Activated CD8-positive, alpha-beta T cell treated with anti-CD3 and anti-CD28 coated beads, Interleukin-2, amount 10 ng/mL, durations not matched to agents 7 days and 5 days (primary cell): ENCODE measurements around the gene TMEM239. TPM values are rescaled to one million over a fixed set of nuclear protein-coding genes. Genes with fewer than 3 reads are reported as not detected.

Experiments
- ATAC-seq: fragments of 150-1000 bp; cut with Tn5 transposase; one replicate; pipeline ENCODE4 v1.10.0; 2021; ENCODE audit warnings: moderate library complexity
- CTCF ChIA-PET: fragments of 350-600 bp; sonication (Branson Sonifier 250); formaldehyde crosslinking; loops from one replicate; lab custom pipeline; 2021; ENCODE audit warnings: antibody characterized with exemption; lab: Charles Lee
- POLR2A ChIA-PET: fragments of 350-600 bp; sonication (Branson Sonifier 250); formaldehyde crosslinking; loops from one replicate; lab custom pipeline; 2021; ENCODE audit warnings: antibody characterized with exemption; lab: Charles Lee
- DNase-seq: peaks from one replicate; pipeline ENCODE4 v3.0.0-alpha.2; 2020
- H3K27ac Mint-ChIP-seq: one replicate; pipeline ENCODE4 v1.8.0; 2021; ENCODE audit warnings: mild to moderate bottlenecking, mixed read lengths
- H3K27me3 Mint-ChIP-seq: one replicate; pipeline ENCODE4 v1.8.0; 2021; ENCODE audit warnings: low read depth, mixed read lengths
- H3K36me3 Mint-ChIP-seq: one replicate; pipeline ENCODE4 v1.8.0; 2021; ENCODE audit warnings: low read depth, mixed read lengths
- H3K4me1 Mint-ChIP-seq: one replicate; pipeline ENCODE4 v1.8.0; 2021; ENCODE audit warnings: low read depth, mixed read lengths
- H3K4me3 Mint-ChIP-seq: one replicate; pipeline ENCODE4 v1.8.0; 2021; ENCODE audit warnings: mild to moderate bottlenecking, mixed read lengths
- H3K9me3 Mint-ChIP-seq: one replicate; pipeline ENCODE4 v1.8.0; 2022; ENCODE audit warnings: mixed read lengths; ENCODE audit not compliant: insufficient read depth
- total RNA-seq, 2 experiments: library from RNA; stranded (reverse); gene quantifications; one replicate each; pipeline ENCODE4 v1.2.3, GENCODE V29; 2021

TMEM239 gene
- total RNA-seq, 2 experiments from 2014 or later, result not detected

GRCh38 chr20:2815242-2815900 lies 793 bp upstream of the TMEM239 start:
- H3K27me3 Mint-ChIP-seq, result peaks cover 60% of the 10 kb centered on the region
- CTCF ChIA-PET, result no interaction called here
- H3K4me3 Mint-ChIP-seq, result no peak overlapping the region
- ATAC-seq (no peak), DNase-seq (no peak)
- peaks cover 6% of the 10 kb centered on the region for H3K9me3 Mint-ChIP-seq
- no peaks in the 10 kb centered on the region for H3K36me3 Mint-ChIP-seq
- peaks cover 6% of the 10 kb centered on the region for H3K4me1 Mint-ChIP-seq
- POLR2A ChIA-PET, result no interaction called here
- no peak overlapping the region for H3K27ac Mint-ChIP-seq

- Mint-ChIP-seq H3K36me3 (no peaks in the 10 kb centered on the region), H3K9me3 (peaks cover 6% of the 10 kb centered on the region), H3K4me3 (no peak overlapping the region), H3K27ac (no peak overlapping the region), H3K27me3 (peaks cover 61% of the 10 kb centered on the region), H3K4me1 (peaks cover 13% of the 10 kb centered on the region)
- CTCF ChIA-PET, result no interaction called here
- POLR2A ChIA-PET, result interaction anchor here (0.7 kb wide), 1 partner anchor 770 kb away, joined by 3 read pairs; no protein-coding TSS in a partner anchor
- no peak for DNase-seq
- ATAC-seq, result peak; percentile 56
Measured at GRCh38 chr20:2816583-2817340, 598 bp downstream of the TMEM239 start.

GRCh38 chr20:2817341-2817726 lies 1.2 kb downstream of the TMEM239 start:
- no peak for DNase-seq
- CTCF ChIA-PET, result no interaction called here

GRCh38 chr20:2817891-2818595 lies 1.9 kb downstream of the TMEM239 start:
- H3K4me3 Mint-ChIP-seq, result no peak overlapping the region
- peaks cover 51% of the 10 kb centered on the region for H3K27me3 Mint-ChIP-seq
- no peaks in the 10 kb centered on the region for H3K9me3 Mint-ChIP-seq
- H3K27ac Mint-ChIP-seq, result no peak overlapping the region
- H3K36me3 Mint-ChIP-seq, result no peaks in the 10 kb centered on the region
- ChIA-PET POLR2A (interaction anchor here (1.0 kb wide), 1 partner anchor 22 kb away, joined by 4 read pairs; the partner anchor contains the start of genes PCED1A and VPS16), CTCF (no interaction called here)
- no peak for DNase-seq
- peaks cover 18% of the 10 kb centered on the region for H3K4me1 Mint-ChIP-seq
- no peak for ATAC-seq

More at GRCh38 chr20:2817341-2817726, 1.2 kb downstream of the TMEM239 start:
- Mint-ChIP-seq H3K27ac (no peak overlapping the region), H3K9me3 (peaks cover under 1% of the 10 kb centered on the region), H3K27me3 (peaks cover 56% of the 10 kb centered on the region), H3K4me3 (no peak overlapping the region), H3K36me3 (no peaks in the 10 kb centered on the region), H3K4me1 (peaks cover 18% of the 10 kb centered on the region)
- ATAC-seq, result no peak
- POLR2A ChIA-PET, result interaction anchor here (1.0 kb wide), 1 partner anchor 23 kb away, joined by 4 read pairs; the partner anchor contains the start of genes PCED1A and VPS16

- Mint-ChIP-seq H3K4me3 (no peak overlapping the region), H3K27ac (no peak overlapping the region), H3K27me3 (peaks cover 38% of the 10 kb centered on the region), H3K4me1 (peaks cover 18% of the 10 kb centered on the region), H3K9me3 (no peaks in the 10 kb centered on the region), H3K36me3 (no peaks in the 10 kb centered on the region)
- POLR2A ChIA-PET, result no interaction called here
- CTCF ChIA-PET, result no interaction called here
- DNase-seq (no peak), ATAC-seq (no peak)
Measured at GRCh38 chr20:2820084-2820895, 4.1 kb downstream of the TMEM239 start.

- Mint-ChIP-seq H3K4me3 (peak overlapping the region; percentile 40), H3K9me3 (no peaks in the 10 kb centered on the region)
- POLR2A ChIA-PET, result no interaction called here
Measured at GRCh38 chr20:2820896-2821869, 5.0 kb downstream of the TMEM239 start.

GRCh38 chr20:2822073-2822472 lies 5.9 kb downstream of the TMEM239 start:
- H3K4me3 Mint-ChIP-seq, result peak overlapping the region; percentile 25
- DNase-seq (peak; percentile 82), ATAC-seq (peak; percentile 90)
- ChIA-PET POLR2A (no interaction called here), CTCF (interaction anchor here (0.7 to 1.6 kb wide), 4 partner anchors 10 to 22 kb away, joined by 3 to 6 read pairs (median 4); no protein-coding TSS in a partner anchor)
- peaks cover 47% of the 10 kb centered on the region for H3K27me3 Mint-ChIP-seq
- H3K4me1 Mint-ChIP-seq, result peaks cover 32% of the 10 kb centered on the region
- H3K36me3 Mint-ChIP-seq, result no peaks in the 10 kb centered on the region
- H3K27ac Mint-ChIP-seq, result no peak overlapping the region
- H3K9me3 Mint-ChIP-seq, result no peaks in the 10 kb centered on the region

More at GRCh38 chr20:2820896-2821869, 5.0 kb downstream of the TMEM239 start:
- H3K36me3 Mint-ChIP-seq, result no peaks in the 10 kb centered on the region
- CTCF ChIA-PET, result interaction anchor here (0.6 to 1.6 kb wide), 5 partner anchors 11 to 45 kb away, joined by 3 to 6 read pairs (median 4); no protein-coding TSS in a partner anchor
- DNase-seq (no peak), ATAC-seq (peak; percentile 16)
- H3K4me1 Mint-ChIP-seq, result peaks cover 24% of the 10 kb centered on the region
- no peak overlapping the region for H3K27ac Mint-ChIP-seq
- H3K27me3 Mint-ChIP-seq, result peaks cover 39% of the 10 kb centered on the region

GRCh38 chr20:2825761-2826160 lies 9.6 kb downstream of the TMEM239 start:
- ATAC-seq (peak; percentile 48), DNase-seq (no peak)
- CTCF ChIA-PET, result interaction anchor here (0.6 to 1.4 kb wide), 2 partner anchors 11 to 337 kb away, joined by 3 read pairs; no protein-coding TSS in a partner anchor
- POLR2A ChIA-PET, result interaction anchor here (0.6 kb wide), 1 partner anchor 21 kb away, joined by 3 read pairs; no protein-coding TSS in a partner anchor
- no peak overlapping the region for H3K27ac Mint-ChIP-seq
- H3K4me3 Mint-ChIP-seq, result peak overlapping the region; percentile 36
- H3K9me3 Mint-ChIP-seq, result no peaks in the 10 kb centered on the region
- peaks cover 44% of the 10 kb centered on the region for H3K27me3 Mint-ChIP-seq
- H3K36me3 Mint-ChIP-seq, result no peaks in the 10 kb centered on the region
- H3K4me1 Mint-ChIP-seq, result peaks cover 26% of the 10 kb centered on the region

- no peak overlapping the region for H3K4me3 Mint-ChIP-seq
- H3K27me3 Mint-ChIP-seq, result peaks cover 38% of the 10 kb centered on the region
- H3K9me3 Mint-ChIP-seq, result no peaks in the 10 kb centered on the region
- no peak overlapping the region for H3K27ac Mint-ChIP-seq
- CTCF ChIA-PET, result interaction anchor here (1.4 kb wide), 1 partner anchor 10 kb away, joined by 3 read pairs; no protein-coding TSS in a partner anchor
- H3K36me3 Mint-ChIP-seq, result no peaks in the 10 kb centered on the region
- DNase-seq (no peak), ATAC-seq (no peak)
- POLR2A ChIA-PET, result no interaction called here
- H3K4me1 Mint-ChIP-seq, result peaks cover 22% of the 10 kb centered on the region
Measured at GRCh38 chr20:2826655-2827054, 10.5 kb downstream of the TMEM239 start.

GRCh38 chr20:2829376-2829775 lies 13.2 kb downstream of the TMEM239 start:
- no peak overlapping the region for H3K4me3 Mint-ChIP-seq
- no peak overlapping the region for H3K27ac Mint-ChIP-seq
- peaks cover 37% of the 10 kb centered on the region for H3K27me3 Mint-ChIP-seq
- POLR2A ChIA-PET, result no interaction called here
- H3K36me3 Mint-ChIP-seq, result no peaks in the 10 kb centered on the region
- peaks cover 19% of the 10 kb centered on the region for H3K4me1 Mint-ChIP-seq
- no peak for DNase-seq
- no peak for ATAC-seq
- H3K9me3 Mint-ChIP-seq, result no peaks in the 10 kb centered on the region
- CTCF ChIA-PET, result no interaction called here
